GM19324 (cell line): Measurements from ENCODE around the gene ALPL.

Experiments used
- ATAC-seq: cut with Tn5 transposase; IDR thresholded peaks from one replicate; pipeline ENCODE4 v1.9.1; 2021; ENCODE audit warnings: mild to moderate bottlenecking, moderate library complexity; ENCODE audit not compliant: unreplicated experiment, low FRiP score

Gene ALPL

GRCh38 chr1:21574466-21575151 is 65.4 kb downstream of the ALPL start:
- ATAC-seq = no peak

- ATAC-seq = no peak
Measured at GRCh38 chr1:21575351-21575942, 66.2 kb downstream of the ALPL start.

- no peak for ATAC-seq
Measured at GRCh38 chr1:21576031-21576797, 67.0 kb downstream of the ALPL start.

GRCh38 chr1:21576798-21577187 is 67.6 kb downstream of the ALPL start:
- ATAC-seq = no peak

DNA sequence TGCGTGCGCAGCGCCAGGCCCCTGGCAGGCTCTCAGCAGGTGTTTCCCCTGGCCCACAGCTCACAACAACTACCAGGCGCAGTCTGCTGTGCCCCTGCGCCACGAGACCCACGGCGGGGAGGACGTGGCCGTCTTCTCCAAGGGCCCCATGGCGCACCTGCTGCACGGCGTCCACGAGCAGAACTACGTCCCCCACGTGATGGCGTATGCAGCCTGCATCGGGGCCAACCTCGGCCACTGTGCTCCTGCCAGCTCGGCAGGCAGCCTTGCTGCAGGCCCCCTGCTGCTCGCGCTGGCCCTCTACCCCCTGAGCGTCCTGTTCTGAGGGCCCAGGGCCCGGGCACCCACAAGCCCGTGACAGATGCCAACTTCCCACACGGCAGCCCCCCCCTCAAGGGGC is 68.1 kb downstream of the ALPL start:
- no peak for ATAC-seq

DNA sequence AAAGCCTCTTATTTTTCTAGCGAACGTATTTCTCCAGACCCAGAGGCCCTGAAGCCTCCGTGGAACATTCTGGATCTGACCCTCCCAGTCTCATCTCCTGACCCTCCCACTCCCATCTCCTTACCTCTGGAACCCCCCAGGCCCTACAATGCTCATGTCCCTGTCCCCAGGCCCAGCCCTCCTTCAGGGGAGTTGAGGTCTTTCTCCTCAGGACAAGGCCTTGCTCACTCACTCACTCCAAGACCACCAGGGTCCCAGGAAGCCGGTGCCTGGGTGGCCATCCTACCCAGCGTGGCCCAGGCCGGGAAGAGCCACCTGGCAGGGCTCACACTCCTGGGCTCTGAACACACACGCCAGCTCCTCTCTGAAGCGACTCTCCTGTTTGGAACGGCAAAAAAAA is 68.7 kb downstream of the ALPL start:
- ATAC-seq = no peak

GRCh38 chr1:21579791-21580190 is 70.6 kb downstream of the ALPL start:
- ATAC-seq = no peak

GRCh38 chr1:21584096-21584495 is 74.9 kb downstream of the ALPL start:
- no peak for ATAC-seq

DNA sequence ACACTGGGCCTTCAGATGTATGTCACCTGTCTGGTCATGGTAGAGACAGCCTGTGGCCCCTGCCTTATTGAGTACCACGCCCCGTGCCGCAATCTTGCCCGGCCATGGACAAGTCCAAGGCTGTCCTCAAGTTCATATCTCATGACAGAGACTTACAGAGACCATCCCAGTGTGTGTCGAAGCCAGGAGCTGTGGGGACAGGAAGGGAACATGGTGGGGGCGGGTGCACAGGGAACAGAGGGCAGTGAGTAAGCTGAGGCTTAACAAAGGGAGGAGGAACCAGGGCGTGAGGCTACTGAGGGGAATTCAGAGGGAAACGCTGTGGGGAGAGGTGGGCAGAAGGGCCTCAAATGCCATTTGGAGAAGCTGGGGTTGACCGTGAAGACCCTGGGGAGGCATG is 75.8 kb downstream of the ALPL start:
- ATAC-seq = no peak

DNA sequence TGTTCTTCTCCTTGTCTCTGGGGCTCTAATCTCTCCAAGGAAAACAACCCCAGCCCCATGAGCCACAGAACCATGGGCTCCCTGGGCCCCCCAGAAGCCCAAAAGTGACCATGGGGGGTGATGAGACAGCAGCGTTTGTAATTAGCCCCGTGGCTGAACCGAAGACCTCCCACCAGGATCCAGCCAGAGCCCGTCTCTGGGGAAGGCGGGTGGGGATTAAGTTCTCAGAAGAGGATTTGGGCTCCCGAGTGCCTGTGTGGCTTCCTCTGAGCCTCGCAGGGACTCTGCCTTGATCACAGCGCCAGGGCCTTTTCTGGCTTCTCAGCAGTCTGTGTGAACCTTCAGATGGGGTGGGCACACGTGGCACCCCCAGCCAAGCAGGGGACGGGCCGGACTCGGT is 77.0 kb downstream of the ALPL start:
- ATAC-seq = no peak

DNA sequence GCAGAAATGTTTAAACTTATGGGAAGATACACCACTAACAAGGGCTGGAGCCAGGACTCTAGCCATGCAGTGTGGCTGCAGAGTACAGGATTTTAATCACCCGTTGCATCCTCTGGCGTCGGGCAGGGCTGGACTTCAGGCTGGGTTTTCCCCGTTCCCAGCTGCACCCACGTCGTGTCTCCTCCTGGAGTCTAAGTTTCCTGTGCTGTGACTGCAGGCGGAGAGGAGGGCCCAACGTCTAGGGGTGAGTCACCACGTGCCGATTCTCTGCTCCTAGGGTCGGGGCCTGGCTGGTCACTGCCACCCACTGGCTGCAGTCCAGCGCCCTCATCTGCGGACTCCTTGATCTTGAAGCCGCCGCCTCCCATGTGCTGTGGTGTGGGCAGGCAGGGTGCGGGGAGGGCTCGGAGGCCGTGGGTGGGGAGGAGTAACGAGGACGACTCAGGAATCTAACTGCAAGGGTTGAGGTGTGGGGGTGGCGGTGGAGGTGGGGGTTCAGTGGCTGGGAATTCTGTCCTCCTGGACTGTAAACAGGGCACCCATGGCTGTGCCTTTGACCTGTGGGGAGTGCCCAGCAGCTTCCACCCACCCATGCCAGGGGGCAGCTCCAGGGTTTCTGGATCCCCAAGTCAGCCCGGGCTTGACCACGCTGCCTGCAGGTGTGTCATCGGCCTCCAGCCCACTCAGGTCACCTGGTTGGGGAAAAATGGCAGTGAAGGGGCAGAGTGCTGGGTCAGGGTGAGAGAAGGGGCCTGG is 77.8 kb downstream of the ALPL start:
- ATAC-seq = no peak

DNA sequence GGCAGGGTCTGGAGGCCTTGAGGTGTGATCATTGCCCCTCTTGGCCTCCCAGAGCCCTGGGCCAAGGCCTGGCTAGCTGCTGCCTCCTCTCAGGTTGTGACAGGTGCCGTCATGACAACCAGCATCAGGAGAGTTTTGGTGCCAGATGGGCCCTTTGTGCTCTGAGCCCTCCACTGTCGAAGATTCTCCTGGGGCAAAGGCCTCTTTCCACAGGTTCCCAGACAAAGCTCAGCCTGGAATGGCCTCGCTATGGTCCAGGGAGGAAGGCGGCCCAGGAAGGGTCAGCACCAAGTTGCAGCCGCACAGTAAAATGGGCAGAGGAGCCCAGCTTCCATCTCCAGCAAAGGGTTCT is 78.4 kb downstream of the ALPL start:
- no peak for ATAC-seq

DNA sequence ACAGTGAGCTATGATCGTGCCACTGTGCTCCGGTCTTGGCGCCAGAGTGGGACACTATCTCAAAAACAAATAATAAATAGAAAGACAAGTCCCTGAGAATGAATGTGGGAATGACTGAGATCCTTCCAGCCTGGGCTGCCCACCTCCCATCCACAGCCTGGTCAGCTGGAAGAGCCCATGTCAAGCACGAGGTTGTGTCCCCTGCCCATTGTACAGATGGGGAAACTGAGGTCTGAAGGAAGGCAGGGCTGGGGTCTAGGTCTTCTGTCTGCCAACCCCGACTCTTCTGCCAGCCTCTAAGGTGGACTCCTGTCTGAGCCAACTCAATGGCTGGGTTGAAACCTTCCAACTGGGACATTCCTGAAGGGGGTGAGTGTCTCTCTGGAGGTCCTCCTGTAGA is 80.4 kb downstream of the ALPL start:
- ATAC-seq = no peak

- ATAC-seq = no peak
Measured at GRCh38 chr1:21590126-21590880, 81.1 kb downstream of the ALPL start.

DNA sequence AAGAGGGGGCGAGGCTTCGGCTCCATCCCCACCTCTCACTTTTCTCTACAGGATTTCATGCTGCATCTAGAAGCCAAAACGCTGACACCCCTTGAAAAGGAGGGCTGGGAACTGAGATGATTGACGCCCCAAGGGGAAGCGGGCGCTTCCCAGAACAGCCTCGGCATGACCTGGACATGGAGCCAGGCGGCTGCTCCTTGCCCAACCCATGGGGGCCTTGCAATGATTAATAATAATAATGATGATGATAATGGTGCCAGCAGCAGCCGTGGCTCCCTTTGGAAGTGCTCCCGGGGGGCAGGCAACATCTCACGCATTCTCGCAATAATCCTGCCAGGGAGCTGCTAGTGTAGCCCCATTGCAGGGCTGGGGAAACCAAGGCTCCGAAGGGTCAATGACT is 81.7 kb downstream of the ALPL start:
- no peak for ATAC-seq

DNA sequence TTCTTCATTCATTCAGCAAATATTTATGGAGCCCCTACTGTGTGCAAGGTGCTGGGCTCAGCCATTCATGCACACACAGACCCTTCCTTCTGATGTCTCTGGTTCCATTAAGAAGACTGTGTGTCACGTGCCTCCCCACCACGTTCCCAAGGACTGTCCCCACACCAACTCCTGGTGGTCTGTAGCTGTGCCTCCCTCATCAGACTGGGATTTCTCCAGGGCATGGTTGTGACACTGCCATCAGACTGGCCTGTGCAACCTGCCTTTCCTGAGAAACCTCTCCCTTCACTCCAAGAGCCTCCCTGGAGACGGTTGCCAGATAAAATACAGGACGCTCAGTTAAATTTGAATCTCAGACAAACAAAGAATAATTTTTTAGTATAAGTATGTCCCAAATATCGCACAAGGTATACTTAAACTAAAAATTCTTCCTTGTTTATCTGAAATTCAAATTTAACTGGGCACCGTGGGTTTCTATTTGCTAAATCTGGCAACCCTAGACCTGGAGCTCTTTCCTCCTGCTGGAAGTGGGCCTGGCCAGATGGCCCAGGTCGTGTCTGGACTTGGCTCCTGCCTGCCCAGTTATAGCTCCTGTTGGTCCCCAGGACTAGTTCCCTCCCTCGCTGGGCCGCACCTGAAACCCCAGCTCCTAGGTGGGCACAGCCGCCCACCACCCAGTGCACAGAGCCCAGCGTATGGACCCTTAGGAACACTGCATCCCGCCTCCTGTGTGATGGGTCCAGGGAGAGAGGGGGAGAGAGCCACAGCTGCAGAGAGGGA is 83.1 kb downstream of the ALPL start:
- ATAC-seq = no peak

- ATAC-seq = no peak
Measured at GRCh38 chr1:21593231-21593630, 84.0 kb downstream of the ALPL start.

GRCh38 chr1:21594501-21594900 is 85.3 kb downstream of the ALPL start:
- ATAC-seq = no peak

- no peak for ATAC-seq
Measured at GRCh38 chr1:21594935-21595897, 86.0 kb downstream of the ALPL start.
